ENCODE data around the gene MAP3K12. TPM values are rescaled to one million over a fixed set of nuclear protein-coding genes. Genes with fewer than 3 reads are reported as not detected.

The MAP3K12 gene
- total and polyA plus RNA-seq, 2 of the 4 experiments (the other 2 are of a cell fraction) = 29.0 to 52.5 TPM

- Histone ChIP-seq H4K8ac (ENCODE audit: low read depth in 2 of 2, low read length in 2 of 2) (peak overlapping the region; percentile 72 to 80; a peak in 3 of 4 replicates), H4K5ac (ENCODE audit: low read depth, low read length) (no peak overlapping the region; the same call in 1 of the 2 replicates), H3K9me1 (ENCODE audit: insufficient read depth, low read length) (peaks cover 37% of the 10 kb centered on the region), H3K4me1 (ENCODE audit: control insufficient read depth, insufficient read depth, low read length) (peaks cover 22% of the 10 kb centered on the region), H3K4me2 (ENCODE audit: low read depth, low read length) (peak overlapping the region; percentile 44), H3K4ac (ENCODE audit: low read depth, low read length) (peak overlapping the region; percentile 86), H3K9me3 (ENCODE audit: control insufficient read depth, insufficient read depth, low read length) (no peaks in the 10 kb centered on the region), H3K4me3 (ENCODE audit: insufficient read depth, low read depth, low read length) (no peak overlapping the region), H3K36me3 (ENCODE audit: control insufficient read depth, insufficient read depth, low read length) (peaks cover 8% of the 10 kb centered on the region), H4K91ac (ENCODE audit: insufficient read depth, low read depth, low read length) (peak overlapping the region; percentile 31), H2BK20ac (ENCODE audit: low read depth, low read length) (no peak overlapping the region), H3K23ac (ENCODE audit: low read depth, low read length) (peak overlapping the region; percentile 7; the same call in 1 of the 2 replicates), H3K27me3 (ENCODE audit: control insufficient read depth, insufficient read depth, low read length) (no peaks in the 10 kb centered on the region), H4K20me1 (ENCODE audit: insufficient read depth, low read length) (peaks cover 17% of the 10 kb centered on the region), H3K56ac (ENCODE audit: extremely low read depth, insufficient read depth, low read length) (peak overlapping the region; percentile 9; the same call in 1 of the 2 replicates), H2BK15ac (ENCODE audit: low read depth, low read length) (peak overlapping the region; percentile 56; the same call in 1 of the 3 replicates), H2AFZ (replicated peaks; ENCODE audit: low read length, poor library complexity) (no peak overlapping the region), H3K27ac (ENCODE audit: insufficient read depth, low read length) (peak overlapping the region; percentile 95; the same call in 1 of the 2 replicates), H2BK120ac (ENCODE audit: low read depth, low read length) (0 out of 2 replicates have a peak overlapping the region, but pooled peaks have one; percentile 42), H2AK5ac (ENCODE audit: low read depth, low read length) (peak overlapping the region; percentile 90; the same call in 1 of the 2 replicates), H2BK5ac (ENCODE audit: low read depth, low read length, poor library complexity, severe bottlenecking) (no peak overlapping the region), H2AK9ac (replicated peaks; ENCODE audit: low read depth, low read length, poor library complexity) (peak overlapping the region; percentile 33), H3K9ac (ENCODE audit: low read depth, low read length) (peak overlapping the region; percentile 61; the same call in 1 of the 2 replicates), H3K14ac (replicated peaks; ENCODE audit: low read depth, low read length) (peak overlapping the region; percentile 26; the same call in 1 of the 2 replicates), H3K18ac (ENCODE audit: low read depth, low read length) (0 out of 2 replicates have a peak overlapping the region, but pooled peaks have one; percentile 38), H3K79me1 (ENCODE audit: low read depth in 1 of 2, low read length in 2 of 2) (peaks cover 27 to 77% of the 10 kb centered on the region in 2 experiments)
- dilution Hi-C loops (cut with HindIII; ENCODE audit: low sequenced_read_pairs, unreplicated experiment) (no loop called here), in situ Hi-C loops (cut with MboI; ENCODE audit: low sequenced_read_pairs) (no loop called here), intact Hi-C loops (cut with micrococcal nuclease) (no loop called here)
- CTCF ChIA-PET = interaction anchor here (0.6 to 1.5 kb wide), 2 partner anchors 11 to 468 kb away, joined by 3 read pairs; no protein-coding TSS in a partner anchor
- no TSS peak for BruUV-seq (replicated peaks)
- 84% methylated on average over 6 of the region's 20 CpGs; no CpG with 5 or more reads in 1 of the 2 experiments for WGBS, 2 experiments (ENCODE audit: extremely low coverage in 2 of 2, insufficient read length in 1 of 2)
- no peak for ATAC-seq (ENCODE audit: low read depth)
- TF ChIP-seq CEBPB (IDR thresholded peaks at IDR 0.05; ENCODE audit: low read depth, low read length) = no peak
- TF ChIP-seq NFE2L2 (IDR thresholded peaks at IDR 0.05; ENCODE audit: low read depth, low read length) = no peak
- TF ChIP-seq FOS (IDR thresholded peaks at IDR 0.05; ENCODE audit: low read depth, low read length) = no peak
- TF ChIP-seq CHD1 (IDR thresholded peaks at IDR 0.05; ENCODE audit: low read depth, low read length) = no peak
- no peak for TF ChIP-seq MAZ (IDR thresholded peaks at IDR 0.05; ENCODE audit: borderline replicate concordance, low read depth, low read length)
- no peak for TF ChIP-seq MAFK (IDR thresholded peaks at IDR 0.05; ENCODE audit: low read depth, low read length)
- POLR2A ChIA-PET (ENCODE audit: unreplicated experiment) = interaction anchor here (1.3 kb wide), 1 partner anchor 9 kb away, joined by 4 read pairs; the partner anchor contains the start of gene TARBP2
- DNase-seq = no peak
Observed at GRCh38 chr12:53492188-53492587, 7.1 kb downstream of the MAP3K12 start.

Data from IMR-90 (cell line).